ENCODE results near the gene SLC16A13.

Gene SLC16A13

DNA sequence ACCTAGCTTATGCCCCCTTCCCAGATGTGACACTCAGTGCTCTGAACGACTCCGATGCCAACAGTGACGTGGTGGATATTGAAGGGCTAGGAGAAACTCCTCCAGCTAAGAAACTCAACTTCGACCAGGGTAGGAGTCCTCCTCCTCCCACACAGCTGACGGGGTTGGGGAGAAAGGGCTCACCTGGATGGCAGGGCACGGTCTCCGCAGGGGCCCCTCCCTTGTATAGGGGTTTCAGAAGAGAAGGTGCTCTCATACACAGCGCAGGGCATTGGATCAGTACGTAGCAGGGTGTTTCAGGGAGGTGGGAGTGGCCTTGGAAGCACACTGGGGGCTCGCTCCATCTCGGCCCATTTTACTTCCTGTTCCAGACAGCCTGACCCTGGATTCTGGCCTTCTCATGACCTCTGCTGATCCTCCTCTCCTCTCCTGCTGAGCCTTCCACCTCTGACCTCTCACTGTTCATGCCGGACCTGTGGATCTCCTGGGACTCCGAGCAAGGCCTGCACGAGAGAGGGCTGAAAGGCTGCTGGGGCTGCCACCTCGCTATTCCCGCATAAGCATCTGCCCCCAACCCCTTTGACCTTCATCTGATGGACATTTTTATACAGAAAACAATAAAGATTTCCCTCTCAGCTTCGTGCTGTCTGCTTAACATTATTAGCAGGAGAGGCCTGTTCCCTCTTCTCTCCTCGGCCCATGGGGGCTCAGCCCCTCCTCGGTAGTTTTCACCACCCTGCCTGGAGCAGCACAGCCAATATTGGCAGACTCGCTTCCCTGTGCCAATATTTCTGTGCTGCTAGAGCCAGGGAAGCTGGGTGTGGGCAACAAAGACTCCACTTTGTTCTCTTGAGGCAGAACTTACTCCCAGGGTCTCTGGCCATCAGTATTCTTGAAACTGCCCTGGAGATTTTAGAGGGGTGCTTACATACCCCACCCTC, 18.7 kb upstream of the SLC16A13 start:
- Histone ChIP-seq H3K4me3 (ENCODE audit: low read length) (no peak overlapping the region), H3K36me3 (ENCODE audit: insufficient read depth, low read length) (peaks cover 10% of the 10 kb centered on the region), H2AFZ (ENCODE audit: low read depth, low read length) (no peak overlapping the region), H3K27me3 (ENCODE audit: insufficient read depth, low read length) (peaks cover 7% of the 10 kb centered on the region), H3K9me3 (ENCODE audit: low read length) (no peaks in the 10 kb centered on the region), H3K4me1 (ENCODE audit: insufficient read depth, low read length) (peaks cover 51% of the 10 kb centered on the region)

GRCh38 chr17:7017827-7018200, 18.0 kb upstream of the SLC16A13 start:
- peaks cover 10% of the 10 kb centered on the region for H3K36me3 ChIP-seq (ENCODE audit: insufficient read depth, low read length)
- H3K9me3 ChIP-seq (ENCODE audit: low read length): peaks cover 3% of the 10 kb centered on the region
- no peak overlapping the region for H3K4me3 ChIP-seq (ENCODE audit: low read length)
- peaks cover 51% of the 10 kb centered on the region for H3K4me1 ChIP-seq (ENCODE audit: insufficient read depth, low read length)
- peaks cover 13% of the 10 kb centered on the region for H3K27me3 ChIP-seq (ENCODE audit: insufficient read depth, low read length)
- no peak overlapping the region for H2AFZ ChIP-seq (ENCODE audit: low read depth, low read length)

DNA sequence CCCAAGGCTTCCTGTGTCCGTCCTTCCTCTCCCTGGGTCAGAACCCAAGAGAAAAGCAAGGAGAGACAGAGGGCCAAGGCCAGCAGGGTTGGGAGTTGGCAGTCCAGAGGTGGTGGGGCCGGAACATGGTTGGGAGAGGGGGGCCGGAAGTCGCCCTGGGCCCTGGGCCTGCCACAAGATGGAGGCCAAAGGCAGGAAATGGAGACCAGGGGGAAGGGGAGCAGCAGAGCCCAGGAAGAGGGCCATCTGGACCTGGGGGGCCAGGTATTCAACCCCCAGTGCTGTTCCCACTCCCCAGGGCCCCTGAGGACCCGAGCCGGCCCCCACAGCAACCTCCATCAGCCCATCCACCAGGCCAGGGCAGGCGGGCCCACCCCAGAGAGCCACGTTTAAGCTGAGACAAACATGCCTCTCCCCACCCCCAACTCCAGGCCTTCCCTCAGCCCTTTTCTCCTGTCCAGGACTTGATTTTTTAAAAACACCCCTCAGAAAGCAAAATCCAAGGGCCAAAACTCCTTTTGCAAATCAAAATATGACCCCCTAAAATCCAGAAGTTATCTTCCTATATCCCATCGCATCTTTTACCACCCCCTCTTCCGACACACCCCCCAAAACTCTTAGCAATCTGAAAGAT, 17.4 kb upstream of the SLC16A13 start:
- Histone ChIP-seq H3K4me1 (ENCODE audit: insufficient read depth, low read length) (peaks cover 46% of the 10 kb centered on the region), H3K9me3 (ENCODE audit: low read length) (peaks cover 7% of the 10 kb centered on the region), H3K36me3 (ENCODE audit: insufficient read depth, low read length) (peaks cover 10% of the 10 kb centered on the region), H2AFZ (ENCODE audit: low read depth, low read length) (no peak overlapping the region), H3K27me3 (ENCODE audit: insufficient read depth, low read length) (peaks cover 19% of the 10 kb centered on the region), H3K4me3 (ENCODE audit: low read length) (no peak overlapping the region)

DNA sequence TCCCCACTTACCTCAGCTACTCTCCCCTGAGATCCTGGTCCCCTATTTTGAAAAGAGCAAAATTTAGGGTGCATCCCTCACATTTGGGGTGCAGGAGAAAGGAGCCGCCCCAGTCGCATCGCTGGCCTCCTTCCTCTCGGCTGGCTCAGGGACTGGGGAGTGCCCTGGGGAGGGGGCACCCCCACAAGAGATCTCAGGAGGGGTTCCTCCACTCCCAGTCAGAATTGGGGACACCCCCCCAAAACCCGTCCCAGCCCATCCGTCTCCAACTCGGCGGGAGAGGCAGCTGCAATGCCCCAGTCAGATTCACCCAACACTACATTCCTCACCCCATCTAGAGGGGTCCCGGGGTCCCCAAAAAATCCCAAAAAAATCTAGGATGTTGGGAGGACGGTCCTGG, 16.4 kb upstream of the SLC16A13 start:
- Histone ChIP-seq H3K4me1 (ENCODE audit: insufficient read depth, low read length) (peaks cover 36% of the 10 kb centered on the region), H3K27me3 (ENCODE audit: insufficient read depth, low read length) (peaks cover 25% of the 10 kb centered on the region), H3K9me3 (ENCODE audit: low read length) (peaks cover 9% of the 10 kb centered on the region), H3K4me3 (ENCODE audit: low read length) (peak overlapping the region; percentile 38), H2AFZ (ENCODE audit: low read depth, low read length) (peak overlapping the region; percentile 70), H3K36me3 (ENCODE audit: insufficient read depth, low read length) (peaks cover 10% of the 10 kb centered on the region)

GRCh38 chr17:7019839-7020519, 15.8 kb upstream of the SLC16A13 start:
- Histone ChIP-seq H3K27me3 (ENCODE audit: insufficient read depth, low read length) (peaks cover 25% of the 10 kb centered on the region), H2AFZ (ENCODE audit: low read depth, low read length) (peak overlapping the region; percentile 70), H3K9me3 (ENCODE audit: low read length) (peaks cover 9% of the 10 kb centered on the region), H3K36me3 (ENCODE audit: insufficient read depth, low read length) (peaks cover 10% of the 10 kb centered on the region), H3K4me3 (ENCODE audit: low read length) (peak overlapping the region; percentile 38), H3K4me1 (ENCODE audit: insufficient read depth, low read length) (peaks cover 35% of the 10 kb centered on the region)

GRCh38 chr17:7020894-7021664, 14.7 kb upstream of the SLC16A13 start:
- Histone ChIP-seq H2AFZ (ENCODE audit: low read depth, low read length) (no peak overlapping the region), H3K4me3 (ENCODE audit: low read length) (no peak overlapping the region), H3K36me3 (ENCODE audit: insufficient read depth, low read length) (peaks cover 10% of the 10 kb centered on the region), H3K9me3 (ENCODE audit: low read length) (peaks cover 9% of the 10 kb centered on the region), H3K27me3 (ENCODE audit: insufficient read depth, low read length) (peaks cover 25% of the 10 kb centered on the region), H3K4me1 (ENCODE audit: insufficient read depth, low read length) (peaks cover 25% of the 10 kb centered on the region)

DNA sequence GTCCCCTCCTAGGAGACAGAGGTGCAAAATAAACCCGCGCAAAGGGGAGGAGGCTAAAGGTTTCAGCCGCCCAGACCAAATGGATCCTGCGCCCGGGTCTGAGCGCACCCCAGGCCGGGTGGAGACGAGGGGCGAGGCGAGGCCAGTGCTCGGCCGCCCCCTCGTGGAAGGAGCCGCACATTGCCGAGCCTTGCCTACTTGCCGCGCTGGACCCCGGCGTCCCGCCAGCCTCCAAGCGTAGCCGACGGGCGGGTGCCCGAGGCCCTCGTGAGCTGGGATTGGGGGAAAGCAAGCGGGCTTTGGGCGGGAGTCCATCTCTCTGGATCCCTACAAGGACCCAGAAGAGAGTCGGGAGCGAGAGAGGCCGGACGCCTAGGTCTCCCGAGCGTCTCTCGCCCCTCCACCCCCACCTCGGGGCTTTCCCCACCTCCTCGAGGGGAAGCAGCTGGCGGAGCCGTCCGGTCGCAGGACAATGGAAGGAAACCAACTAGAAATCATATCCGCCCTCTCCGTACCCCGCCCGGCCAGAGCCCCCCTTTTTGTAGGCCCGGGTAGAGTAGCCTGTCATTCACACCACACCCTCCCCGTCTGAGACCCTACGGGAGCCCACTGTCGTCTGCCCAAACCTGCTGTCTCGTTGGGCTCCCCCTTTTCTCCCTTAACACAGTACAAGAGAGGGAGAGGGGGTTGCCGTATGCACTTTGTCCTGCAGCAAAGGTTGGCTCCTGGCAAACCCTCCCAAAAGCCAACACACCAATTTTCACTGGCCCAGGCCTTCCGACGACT, 13.6 kb upstream of the SLC16A13 start:
- H3K9me3 ChIP-seq (ENCODE audit: low read length): peaks cover 9% of the 10 kb centered on the region
- peaks cover 3% of the 10 kb centered on the region for H3K36me3 ChIP-seq (ENCODE audit: insufficient read depth, low read length)
- peaks cover 25% of the 10 kb centered on the region for H3K27me3 ChIP-seq (ENCODE audit: insufficient read depth, low read length)
- H2AFZ ChIP-seq (ENCODE audit: low read depth, low read length): no peak overlapping the region
- H3K4me1 ChIP-seq (ENCODE audit: insufficient read depth, low read length): peaks cover 16% of the 10 kb centered on the region
- H3K4me3 ChIP-seq (ENCODE audit: low read length): no peak overlapping the region

DNA sequence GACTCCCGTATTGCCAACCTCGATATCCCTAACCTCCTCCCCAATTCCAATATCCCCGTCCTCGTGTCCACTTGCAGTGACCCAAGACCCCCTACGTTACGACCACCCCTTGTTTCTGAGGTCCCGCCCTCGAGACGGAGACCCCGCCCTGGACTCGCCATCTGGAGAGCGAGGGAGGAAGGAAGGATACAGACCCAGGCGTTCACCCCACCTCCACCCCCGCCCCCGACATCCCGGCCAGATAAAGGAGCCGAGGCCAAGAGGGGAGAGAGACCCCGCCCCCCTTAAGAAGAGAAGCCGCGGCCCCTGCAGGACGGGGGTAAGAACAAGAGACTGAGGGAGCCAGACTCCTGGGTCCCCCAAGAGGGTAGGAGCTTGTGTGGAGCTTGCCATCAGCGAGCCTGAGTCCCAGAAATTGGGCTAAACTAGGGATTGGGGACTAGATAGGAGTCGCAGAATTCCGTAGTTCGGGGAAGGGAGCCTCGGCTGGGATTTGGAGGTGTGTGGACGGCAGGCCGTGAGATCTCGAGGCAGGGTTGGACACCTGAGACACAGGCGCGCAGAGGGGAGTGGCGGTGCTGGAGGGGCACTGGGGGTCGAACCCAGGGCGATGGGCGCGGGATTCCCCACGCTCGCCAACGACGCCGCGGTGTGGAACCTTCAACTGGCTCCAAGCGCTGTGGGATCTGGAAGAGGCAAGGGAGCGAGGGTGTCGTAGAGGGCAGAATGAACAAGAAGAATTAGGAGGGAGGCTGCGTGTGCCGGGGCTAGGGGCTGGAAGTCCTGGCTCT, 12.8 kb upstream of the SLC16A13 start, which contains the start of gene BCL6B:
TSS of gene BCL6B (plus strand) at position 270 of the 791 bp plus-strand sequence. CDS start 622 bp downstream, outside the sequence.
- Histone ChIP-seq H3K4me3 (ENCODE audit: low read length) (no peak within 1 kb of the TSS), H3K36me3 (ENCODE audit: insufficient read depth, low read length) (no peaks in the 10 kb centered on the region), H3K9me3 (ENCODE audit: low read length) (peaks cover 9% of the 10 kb centered on the region), H3K4me1 (ENCODE audit: insufficient read depth, low read length) (peaks cover 11% of the 10 kb centered on the region), H3K27me3 (ENCODE audit: insufficient read depth, low read length) (peaks cover 28% of the 10 kb centered on the region), H2AFZ (ENCODE audit: low read depth, low read length) (no peak within 1 kb of the TSS)

- Histone ChIP-seq H3K9me3 (ENCODE audit: low read length) (peaks cover 9% of the 10 kb centered on the region), H3K36me3 (ENCODE audit: insufficient read depth, low read length) (no peaks in the 10 kb centered on the region), H2AFZ (ENCODE audit: low read depth, low read length) (no peak overlapping the region), H3K4me1 (ENCODE audit: insufficient read depth, low read length) (peaks cover 11% of the 10 kb centered on the region), H3K4me3 (ENCODE audit: low read length) (no peak overlapping the region), H3K27me3 (ENCODE audit: insufficient read depth, low read length) (peaks cover 28% of the 10 kb centered on the region)
Observed at GRCh38 chr17:7023576-7024401, 12.0 kb upstream of the SLC16A13 start.

DNA sequence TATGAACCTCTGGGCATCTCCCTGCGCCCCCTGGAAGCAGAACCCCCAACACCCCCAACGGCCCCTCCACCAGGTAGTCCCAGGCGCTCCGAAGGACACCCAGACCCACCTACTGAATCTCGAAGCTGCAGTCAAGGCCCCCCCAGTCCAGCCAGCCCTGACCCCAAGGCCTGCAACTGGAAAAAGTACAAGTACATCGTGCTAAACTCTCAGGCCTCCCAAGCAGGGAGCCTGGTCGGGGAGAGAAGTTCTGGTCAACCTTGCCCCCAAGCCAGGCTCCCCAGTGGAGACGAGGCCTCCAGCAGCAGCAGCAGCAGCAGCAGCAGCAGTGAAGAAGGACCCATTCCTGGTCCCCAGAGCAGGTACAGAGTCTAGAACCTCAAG, 11.4 kb upstream of the SLC16A13 start:
- H2AFZ ChIP-seq (ENCODE audit: low read depth, low read length): no peak overlapping the region
- peaks cover 28% of the 10 kb centered on the region for H3K27me3 ChIP-seq (ENCODE audit: insufficient read depth, low read length)
- no peaks in the 10 kb centered on the region for H3K36me3 ChIP-seq (ENCODE audit: insufficient read depth, low read length)
- H3K9me3 ChIP-seq (ENCODE audit: low read length): peaks cover 9% of the 10 kb centered on the region
- H3K4me1 ChIP-seq (ENCODE audit: insufficient read depth, low read length): peaks cover 11% of the 10 kb centered on the region
- H3K4me3 ChIP-seq (ENCODE audit: low read length): no peak overlapping the region

GRCh38 chr17:7025245-7025644, 10.6 kb upstream of the SLC16A13 start:
- no peaks in the 10 kb centered on the region for H3K36me3 ChIP-seq (ENCODE audit: insufficient read depth, low read length)
- peaks cover 9% of the 10 kb centered on the region for H3K9me3 ChIP-seq (ENCODE audit: low read length)
- peaks cover 3% of the 10 kb centered on the region for H3K4me1 ChIP-seq (ENCODE audit: insufficient read depth, low read length)
- H3K4me3 ChIP-seq (ENCODE audit: low read length): no peak overlapping the region
- peaks cover 28% of the 10 kb centered on the region for H3K27me3 ChIP-seq (ENCODE audit: insufficient read depth, low read length)
- no peak overlapping the region for H2AFZ ChIP-seq (ENCODE audit: low read depth, low read length)

Data from neuron (in vitro differentiated cells).